ENCODE data around the gene TARBP1.

Gene TARBP1

DNA sequence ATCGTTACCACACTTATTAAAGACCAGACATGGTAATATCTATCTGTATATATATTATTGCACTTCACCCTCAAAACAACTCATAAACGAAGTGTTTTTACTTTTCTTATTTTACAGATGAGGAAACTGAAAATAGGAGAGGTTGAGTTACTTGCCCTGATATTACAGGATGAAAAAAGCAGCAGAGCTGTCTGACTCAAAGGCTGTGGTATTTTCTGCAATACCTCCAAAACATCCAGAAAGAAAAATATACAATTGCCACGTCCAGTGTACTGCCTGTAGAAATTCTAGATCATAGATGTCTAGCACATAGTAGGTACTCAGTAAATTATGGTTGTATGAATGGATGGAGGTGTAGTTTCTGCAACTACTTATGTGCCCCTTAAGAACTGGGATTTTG lies 5.2 kb upstream of the TARBP1 start:
- DNase-seq: no peak

DNA sequence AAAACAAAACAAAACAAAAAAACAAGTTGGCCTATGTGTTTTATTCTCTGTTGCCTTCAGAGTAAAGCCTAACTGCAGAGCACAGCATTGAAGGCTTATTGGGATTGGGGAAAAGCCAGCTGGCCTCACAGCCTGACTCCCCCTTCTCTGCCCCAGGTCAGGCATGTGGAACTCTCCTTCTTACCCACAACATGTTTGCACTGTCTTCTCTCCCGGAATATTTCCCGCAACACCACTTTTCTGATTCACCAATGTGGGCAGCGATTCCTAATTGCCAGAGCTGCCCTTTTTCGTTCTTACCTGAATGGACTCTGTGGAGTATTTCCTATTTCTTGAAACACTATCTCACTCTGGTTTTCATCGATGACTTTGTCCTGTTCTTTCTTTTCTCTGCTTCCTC lies 2.8 kb upstream of the TARBP1 start:
- no peak for DNase-seq

DNA sequence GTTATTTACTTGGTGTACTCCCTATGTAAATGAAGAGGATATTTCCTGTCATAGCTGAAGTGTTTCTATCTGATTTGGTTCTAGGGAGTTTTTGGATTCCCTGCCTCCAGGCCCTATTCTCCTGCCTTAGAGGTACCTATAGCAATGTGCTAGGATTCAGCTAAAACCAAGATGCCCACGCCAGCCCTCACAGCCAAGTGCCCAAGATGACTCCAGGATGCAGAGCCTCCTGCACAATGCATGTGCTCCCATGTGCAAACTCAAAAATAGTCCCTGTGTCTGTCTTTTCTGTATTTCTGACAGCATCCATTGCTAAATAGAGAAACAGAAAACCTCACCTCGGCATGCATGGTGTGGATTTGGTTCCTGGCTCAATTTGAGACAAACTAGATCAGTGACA lies 887 bp upstream of the TARBP1 start:
- no peak for DNase-seq

DNA sequence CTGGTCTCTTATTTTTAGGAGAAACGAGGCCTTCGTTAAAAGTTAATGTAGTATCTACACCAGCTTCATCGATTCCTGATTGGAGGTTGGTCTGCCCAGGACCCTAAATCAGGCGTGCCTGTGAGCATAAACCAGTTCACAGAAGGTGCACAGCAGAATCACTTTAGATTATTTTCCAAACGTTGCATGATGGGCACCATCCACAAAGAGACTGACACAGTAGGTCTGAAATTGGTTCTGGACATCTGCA lies 256 bp upstream of the TARBP1 start:
- no peak for DNase-seq

DNA sequence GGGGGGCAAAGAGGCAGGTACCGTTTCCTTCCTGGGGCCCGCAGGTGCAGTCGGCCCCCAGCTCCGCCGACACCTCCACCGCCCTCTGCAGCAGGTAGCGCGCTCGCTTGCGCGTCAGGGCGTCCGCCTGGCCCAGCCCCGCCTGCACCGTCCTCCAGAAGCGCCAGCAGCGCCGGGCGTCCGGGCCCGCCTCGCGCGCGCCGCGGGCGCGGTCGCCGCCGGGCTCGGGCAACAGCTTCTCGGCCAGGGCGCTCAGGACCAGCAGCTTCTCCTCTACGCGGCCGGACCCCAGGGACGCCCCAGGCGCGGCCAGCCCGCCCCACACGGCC lies 863 bp downstream of the TARBP1 start:
- DNase-seq: peak; percentile 79

DNA sequence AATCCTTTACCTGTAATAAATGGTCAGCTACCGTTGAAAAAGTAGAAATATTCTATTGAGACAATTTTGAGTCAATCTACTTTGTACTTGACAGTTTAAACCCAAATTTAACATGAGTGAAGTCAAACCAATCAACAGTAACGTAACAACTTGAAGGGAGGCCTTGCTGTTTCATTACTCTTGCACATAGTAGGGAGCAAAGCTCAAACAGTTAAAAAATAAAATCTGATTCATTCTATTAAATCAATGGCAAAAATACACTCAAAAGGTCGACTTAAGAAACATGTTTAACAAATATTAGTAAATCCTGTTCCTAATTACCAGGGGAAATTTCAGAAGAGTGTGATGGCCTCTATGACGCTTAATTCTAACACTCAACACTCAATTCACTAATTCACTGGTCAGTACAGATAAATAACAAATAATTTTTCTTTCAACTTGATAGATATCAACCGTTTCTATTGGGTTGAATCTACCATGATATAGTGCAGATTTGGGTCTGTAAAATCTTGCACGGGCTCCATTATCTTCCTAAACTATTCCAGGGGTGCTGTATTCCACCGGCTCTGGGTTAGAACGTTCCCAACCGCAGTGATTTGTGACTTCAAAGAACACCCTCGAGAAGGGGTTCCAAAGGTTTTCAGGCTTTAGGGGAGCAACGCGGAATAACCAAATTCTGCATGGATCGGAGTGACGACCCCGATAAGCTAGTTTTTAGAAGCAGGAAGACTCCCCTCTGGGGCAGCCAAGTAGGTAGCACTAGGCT lies 1.4 kb downstream of the TARBP1 start:
- DNase-seq: no peak

DNA sequence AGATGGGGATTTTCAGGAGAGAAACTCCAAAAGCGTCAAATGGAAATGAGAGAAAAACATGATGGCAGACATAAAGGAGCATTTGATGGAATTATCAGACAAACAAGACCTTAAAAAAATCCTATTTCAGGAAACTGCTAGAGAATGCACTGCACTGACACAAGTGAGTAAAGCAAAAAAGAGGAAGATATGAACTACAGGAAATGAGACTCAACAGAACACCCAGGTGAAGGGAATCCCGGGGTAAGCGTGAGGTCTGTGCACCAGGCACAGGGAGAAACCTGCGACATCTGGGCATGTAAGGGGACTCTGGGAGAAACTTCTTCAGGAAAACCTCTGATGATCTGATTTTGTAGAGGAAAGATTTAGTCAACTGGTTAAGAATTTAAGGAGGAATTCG lies 2.8 kb downstream of the TARBP1 start:
- DNase-seq: no peak

DNA sequence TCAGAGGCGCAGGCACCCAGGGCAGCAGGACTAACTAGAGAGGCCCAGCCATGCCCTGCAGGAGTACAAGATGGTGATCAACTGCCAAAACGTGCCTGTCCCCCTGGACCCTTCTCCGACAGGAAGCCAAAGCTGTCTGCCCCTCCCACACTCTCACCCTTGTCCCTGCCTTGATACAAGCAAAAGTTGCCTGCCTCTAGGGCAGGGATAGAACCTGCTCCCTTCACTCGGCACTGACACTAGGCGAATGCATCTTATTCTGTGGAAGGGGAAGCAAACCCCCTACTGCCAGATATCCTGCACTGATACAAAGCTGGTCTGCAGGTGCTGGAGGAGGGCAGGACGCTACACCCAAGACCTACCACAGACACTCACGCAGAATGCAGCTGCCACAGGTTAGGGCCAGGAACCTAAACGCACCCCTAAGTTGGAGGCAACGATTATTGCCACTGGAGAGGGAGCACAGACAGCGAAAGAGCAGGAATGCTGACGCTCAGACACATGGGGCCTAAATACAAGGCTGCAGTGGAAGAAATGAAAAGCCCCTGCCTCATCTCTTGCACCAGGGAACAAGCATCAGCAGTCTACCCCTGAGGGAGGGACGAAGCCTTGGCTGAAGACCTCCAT lies 3.7 kb downstream of the TARBP1 start:
- DNase-seq: no peak

DNA sequence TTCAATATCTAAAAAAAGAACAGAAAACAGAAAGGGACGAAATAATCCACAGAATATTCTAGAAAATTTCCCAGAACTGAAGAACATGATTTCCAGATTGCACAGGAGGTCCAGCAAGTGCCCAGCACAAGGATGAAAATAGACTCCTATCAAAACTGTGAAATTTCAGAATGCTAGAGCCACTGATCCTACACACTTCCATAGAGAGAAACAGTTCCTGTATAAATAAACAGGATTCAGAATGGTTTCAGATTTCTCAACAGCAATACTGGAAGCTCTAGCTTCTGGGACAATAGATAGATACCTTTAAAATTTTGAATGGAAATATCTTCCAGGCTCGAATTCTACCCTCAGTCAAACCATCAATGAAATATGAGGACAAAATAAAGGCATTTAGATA lies 4.6 kb downstream of the TARBP1 start:
- no peak for DNase-seq

DNA sequence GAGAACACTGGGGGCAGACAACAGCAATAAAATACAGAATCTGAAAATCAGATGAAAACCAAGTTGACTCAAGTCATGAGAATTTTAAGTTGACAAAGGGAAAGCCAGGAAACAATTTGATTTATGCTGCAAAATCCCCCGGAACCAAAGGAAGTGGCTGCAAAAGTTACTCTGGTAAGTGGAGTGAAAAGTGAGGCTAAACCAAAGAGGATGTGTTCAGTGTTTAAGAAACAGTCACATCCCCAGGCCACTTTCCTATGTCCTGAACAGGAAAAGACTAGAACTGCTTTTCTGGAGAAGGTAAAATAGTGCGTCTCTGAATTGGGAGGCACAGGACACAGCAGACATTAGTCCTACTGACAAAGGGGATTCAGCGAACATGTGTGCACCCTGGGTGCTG lies 5.9 kb downstream of the TARBP1 start:
- no peak for DNase-seq

DNA sequence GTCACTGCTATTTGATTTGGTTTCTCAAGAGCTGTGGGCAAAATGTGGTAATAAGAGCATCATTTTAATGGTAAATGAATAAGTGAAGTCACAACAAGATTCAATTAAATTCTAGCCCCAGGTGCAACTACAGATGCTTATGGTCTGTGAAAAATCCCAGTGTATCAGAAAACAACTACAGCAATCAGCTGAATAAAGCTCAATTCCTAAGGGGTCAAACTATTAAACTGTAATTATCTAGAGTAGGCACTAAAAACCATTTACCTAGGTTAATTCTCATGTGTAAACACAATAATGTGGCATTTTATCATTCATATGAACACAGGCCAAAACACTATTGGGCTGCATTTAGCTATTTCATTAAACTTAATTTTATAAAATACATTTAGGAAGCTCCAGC lies 9.6 kb downstream of the TARBP1 start:
- DNase-seq: no peak

DNA sequence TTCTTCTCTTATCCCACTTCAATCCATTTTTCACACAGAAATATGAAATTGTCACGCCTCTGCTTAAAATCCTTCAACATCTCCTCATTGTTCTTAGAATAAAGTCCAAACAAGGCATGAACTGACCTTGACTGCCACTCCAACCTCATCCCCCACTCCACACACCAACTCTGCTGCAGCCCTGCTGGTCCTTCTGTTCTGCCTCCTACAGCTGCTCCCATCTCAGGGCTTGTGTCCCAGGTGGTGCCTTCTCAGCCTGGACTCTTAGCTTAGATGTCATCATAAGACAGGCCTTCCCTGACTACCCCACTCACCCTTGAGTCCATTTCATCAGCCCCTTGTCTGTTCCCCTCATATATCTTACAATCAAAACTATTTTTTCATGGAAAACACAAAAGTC lies 10.4 kb downstream of the TARBP1 start:
- DNase-seq: no peak

DNA sequence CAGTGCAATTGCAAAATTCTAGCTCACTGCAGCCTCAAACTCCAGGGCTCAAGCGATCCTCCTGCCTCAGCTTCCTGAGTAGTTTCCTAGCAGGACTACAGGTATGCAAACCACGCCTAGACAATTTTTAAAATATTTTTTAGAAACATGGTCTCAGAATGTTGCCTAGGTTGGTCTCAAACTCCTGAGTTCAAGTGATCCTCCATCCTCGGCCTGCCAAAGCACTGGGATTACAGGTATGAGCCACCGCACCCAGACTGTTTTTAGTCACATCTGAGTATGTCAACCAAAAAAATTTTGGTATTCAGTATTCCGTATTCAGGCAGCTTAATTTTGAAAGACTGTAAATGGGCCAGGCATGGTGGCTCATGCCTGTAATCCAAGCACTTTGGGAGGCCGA lies 11.2 kb downstream of the TARBP1 start:
- DNase-seq: no peak

DNA sequence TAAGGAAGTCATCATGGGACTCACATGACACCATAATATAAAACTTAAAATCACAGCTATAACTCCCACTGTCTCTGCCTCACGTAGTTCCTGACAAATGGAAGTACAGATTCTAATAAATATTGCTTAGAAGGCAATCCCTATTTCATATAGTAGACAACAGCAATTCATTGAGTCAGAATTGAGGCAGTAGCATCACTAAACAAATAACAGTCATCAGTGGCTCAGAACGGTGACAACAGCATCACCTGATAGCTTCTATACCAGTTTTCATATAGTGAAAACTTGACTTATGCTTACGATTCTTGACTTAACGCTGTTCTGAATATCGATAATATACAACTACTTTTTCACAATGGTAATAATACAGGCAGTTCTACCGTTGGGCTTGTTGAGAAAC lies 12.0 kb downstream of the TARBP1 start:
- no peak for DNase-seq

DNA sequence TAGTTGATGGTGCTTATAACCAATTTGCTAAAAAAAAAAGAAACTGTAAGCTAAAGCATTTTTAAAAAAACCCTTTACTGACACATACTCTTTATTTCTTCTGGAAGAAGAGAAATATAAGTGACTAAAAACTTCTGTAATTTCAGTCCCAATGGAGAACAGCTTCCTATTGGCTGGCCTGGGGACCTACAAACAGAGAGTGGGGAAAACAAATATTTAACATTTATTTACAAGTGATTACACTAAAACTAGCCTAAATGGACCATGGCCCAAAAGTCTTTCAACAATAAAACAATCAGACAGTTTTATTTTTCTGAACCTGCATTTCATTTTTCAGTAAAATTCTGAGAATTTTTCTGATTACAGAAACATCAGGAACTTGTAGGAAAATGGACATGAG lies 15.2 kb downstream of the TARBP1 start:
- no peak for DNase-seq

DNA sequence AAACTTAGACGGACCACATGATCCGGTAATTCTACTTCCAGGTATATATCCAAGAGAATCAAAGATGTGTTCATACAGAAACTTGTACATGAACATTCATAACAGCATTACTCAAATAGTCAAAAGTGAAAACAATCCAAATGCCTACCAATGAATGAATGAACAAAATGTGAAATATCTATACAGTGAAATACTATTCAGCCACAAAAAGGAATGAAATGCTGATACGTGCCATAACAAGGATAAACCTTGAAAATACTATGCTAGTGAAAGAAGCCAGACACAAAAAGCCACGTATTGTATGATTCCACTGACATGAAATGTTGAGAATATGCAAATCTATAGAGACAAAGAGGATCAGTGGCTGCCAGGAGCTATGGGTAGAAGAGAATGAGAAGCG lies 18.3 kb downstream of the TARBP1 start:
- no peak for DNase-seq

DNA sequence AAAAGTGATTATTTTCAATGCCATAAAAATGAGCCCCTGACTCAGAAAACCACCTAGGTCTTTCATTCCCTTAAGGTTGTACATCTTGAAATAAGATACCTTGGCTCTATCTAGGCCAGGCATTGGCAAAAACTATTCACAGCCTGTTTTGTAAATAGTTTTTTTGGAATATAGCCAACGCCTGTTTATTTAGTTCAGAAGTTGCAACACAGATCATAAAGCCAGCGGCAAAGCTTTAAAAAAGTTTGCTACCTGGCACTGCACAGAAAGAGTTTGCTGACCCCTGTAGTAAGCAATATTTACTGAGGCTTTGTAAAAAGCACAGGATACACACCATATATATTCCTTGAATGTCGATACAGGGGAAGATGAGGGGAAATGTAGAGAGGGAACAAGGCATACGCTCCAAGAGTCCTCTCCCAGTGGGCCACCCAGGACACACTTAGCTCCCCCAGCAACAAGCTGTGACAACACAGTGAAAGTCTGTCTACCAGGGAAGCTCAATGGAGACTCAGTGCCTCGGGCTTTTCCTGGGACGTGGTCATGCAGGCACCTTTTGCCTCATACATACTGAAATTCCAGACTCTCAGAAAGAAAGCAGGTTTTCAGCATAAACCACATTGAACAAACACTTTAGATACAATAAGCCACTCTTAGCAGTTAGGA lies 20.5 kb downstream of the TARBP1 start:
- DNase-seq: no peak

DNA sequence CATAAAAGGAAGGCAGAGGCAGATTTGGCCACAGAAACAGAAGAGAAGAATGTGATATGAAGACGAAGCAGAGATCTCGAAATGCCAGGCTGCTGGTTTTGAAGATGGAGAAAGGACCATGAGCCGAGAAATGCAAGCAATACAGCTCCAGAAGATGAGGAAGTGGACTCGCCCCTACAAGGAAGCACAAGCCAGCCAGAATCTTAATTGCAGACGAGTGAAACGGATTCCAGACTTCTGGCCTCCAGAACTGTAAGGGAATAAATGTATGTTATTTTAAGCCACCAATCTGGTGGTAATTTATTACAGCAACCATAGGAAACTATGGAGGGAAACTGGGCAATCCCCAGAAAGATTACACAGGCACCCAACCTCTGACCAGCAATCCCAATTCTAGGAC lies 24.1 kb downstream of the TARBP1 start:
- DNase-seq: no peak

DNA sequence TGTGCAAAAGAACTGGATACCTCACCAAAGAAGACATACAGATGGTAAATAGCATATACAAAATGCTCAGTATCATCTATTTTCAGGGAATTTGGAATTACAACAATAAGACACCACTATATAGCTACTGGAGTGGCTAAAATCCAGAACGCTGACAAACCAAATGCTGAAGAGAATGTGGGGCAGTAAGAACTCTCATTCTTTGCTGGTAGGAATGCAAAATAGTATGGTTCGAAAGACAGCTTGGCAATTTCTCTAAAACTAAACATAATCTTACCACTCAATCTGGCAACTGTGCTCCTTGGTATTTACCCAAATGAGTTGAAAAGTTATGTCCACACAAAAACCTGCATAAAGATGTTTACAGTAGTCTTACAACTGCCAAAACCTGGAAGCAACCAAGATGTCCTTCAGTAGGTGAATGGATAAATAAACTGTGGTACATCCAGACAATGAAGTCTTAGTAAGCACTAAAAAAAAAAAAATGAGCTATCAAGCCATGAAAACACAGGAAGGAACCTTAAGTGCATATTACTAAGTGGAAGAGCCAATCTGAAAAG lies 26.5 kb downstream of the TARBP1 start:
- no peak for DNase-seq

DNA sequence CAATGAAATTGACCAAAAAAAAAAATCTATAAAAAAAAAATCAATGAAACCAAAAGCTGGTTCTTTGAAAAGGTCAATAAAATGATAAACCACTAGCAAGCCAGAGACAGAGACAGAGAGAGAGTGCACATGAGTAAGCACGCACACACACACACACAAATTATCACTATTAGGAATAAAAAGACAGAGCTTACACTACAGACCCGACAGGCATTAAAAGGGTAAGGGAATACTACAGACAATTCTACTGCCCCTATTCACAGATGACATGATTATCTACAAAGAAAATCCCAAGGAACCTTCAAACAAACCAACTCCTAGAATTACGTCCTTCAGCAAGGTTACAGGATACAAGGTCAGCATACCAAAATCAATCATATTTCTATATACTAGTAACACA lies 38.6 kb downstream of the TARBP1 start:
- no peak for DNase-seq

DNA sequence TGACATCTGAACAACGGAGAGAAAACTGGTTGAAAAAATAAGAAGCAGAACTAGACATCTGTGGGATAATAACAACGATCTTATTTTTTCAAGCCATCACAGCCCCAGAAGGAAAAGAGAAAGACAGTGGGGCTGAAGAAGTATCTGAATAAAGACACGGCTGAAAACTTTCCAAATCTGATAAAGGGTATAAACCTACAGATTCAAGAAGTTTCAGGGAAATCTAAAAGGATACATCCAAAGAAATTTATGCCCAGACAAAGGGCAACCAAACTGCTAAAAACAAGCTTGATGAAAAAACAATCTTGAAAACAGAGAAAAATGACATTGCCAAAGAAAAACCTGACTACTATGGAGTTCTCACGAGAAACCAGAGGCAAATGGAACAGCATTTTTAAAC lies 40.4 kb downstream of the TARBP1 start:
- no peak for DNase-seq

DNA sequence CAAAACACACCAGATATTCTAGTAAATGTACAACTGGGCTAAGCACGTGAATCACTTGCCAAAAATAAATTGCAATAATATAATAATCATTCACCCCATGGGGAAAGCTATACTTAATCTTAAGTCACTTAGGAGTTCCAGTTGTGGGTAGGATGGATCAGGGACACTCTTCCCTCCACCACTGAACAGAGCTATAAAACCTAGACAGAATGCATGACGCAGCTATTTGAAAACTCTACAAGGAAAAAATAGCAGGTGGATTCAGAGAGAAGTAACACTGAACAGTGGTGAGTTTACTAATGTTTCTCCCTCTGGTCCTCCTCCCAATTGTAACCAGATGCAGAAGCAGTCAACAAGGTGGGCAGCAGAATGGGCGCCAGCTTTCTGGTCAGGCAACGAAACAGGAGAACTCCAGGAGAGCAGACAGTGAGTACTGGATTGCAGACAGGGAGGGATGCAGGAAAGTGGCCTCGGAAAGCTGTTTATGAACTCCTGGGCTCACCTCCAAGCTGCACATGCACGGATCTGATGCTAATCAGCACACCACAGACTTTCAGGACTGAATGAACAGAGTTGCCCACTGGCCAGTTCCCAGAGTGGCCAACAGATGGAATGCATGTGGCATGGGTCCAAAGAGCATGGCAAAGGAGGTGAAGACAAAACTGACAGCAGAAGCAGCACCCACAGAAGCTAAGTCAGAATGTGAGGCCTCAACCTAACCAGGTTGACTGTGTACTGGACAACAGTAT lies 41.4 kb downstream of the TARBP1 start:
- no peak for DNase-seq

DNA sequence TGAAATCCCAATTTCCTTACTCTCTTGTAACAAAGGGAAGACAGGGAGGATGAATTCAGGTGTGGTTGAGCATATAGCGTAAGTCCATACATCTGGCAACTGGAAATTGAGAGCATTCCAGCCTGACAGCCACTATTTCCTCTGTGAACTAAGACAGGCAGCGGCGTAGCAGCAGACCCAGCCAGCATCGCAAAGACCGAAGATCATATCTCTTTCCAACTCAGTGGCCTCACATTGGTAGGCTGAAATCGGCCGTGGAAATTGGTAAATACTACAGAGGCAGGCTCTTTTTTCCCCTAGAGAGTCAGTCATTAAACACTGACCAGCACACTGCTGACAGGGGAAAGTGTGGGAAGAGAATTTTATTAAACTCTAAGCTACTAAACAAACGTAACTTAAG lies 43.4 kb downstream of the TARBP1 start:
- no peak for DNase-seq

DNA sequence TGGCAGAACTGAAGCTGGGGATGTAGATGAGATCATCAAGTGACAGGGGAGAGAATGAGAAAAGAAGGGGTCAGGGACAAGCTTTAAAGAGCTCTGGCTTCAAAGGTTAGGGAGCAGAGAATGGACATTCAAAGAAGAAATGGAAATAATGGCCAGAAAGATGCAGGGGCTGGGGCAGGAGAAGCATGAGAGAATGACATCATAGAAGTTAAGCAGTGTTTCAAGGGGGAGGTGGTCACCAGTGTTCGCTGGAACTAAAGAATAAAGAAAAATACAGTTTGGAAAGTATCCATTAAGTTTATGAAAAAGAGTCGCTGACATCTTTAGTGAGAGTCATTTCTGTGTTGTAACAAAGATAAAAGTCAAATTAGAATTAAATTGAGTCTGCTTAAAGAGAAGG lies 44.3 kb downstream of the TARBP1 start:
- no peak for DNase-seq

Data from activated CD8-positive, alpha-beta memory T cell treated with anti-CD3 and anti-CD28 coated beads, Interleukin-2, amount 50 U/mL, for 4 hours (primary cell).